HG03575 (cell line): ENCODE results near the gene CAMK2A.

Experiments used
- ATAC-seq: cut with Tn5 transposase; IDR thresholded peaks from one replicate; pipeline ENCODE4 v1.9.1; 2021; ENCODE audit not compliant: unreplicated experiment, insufficient number of reproducible peaks, low FRiP score; ENCODE audit errors: extremely low read depth

CAMK2A gene

DNA sequence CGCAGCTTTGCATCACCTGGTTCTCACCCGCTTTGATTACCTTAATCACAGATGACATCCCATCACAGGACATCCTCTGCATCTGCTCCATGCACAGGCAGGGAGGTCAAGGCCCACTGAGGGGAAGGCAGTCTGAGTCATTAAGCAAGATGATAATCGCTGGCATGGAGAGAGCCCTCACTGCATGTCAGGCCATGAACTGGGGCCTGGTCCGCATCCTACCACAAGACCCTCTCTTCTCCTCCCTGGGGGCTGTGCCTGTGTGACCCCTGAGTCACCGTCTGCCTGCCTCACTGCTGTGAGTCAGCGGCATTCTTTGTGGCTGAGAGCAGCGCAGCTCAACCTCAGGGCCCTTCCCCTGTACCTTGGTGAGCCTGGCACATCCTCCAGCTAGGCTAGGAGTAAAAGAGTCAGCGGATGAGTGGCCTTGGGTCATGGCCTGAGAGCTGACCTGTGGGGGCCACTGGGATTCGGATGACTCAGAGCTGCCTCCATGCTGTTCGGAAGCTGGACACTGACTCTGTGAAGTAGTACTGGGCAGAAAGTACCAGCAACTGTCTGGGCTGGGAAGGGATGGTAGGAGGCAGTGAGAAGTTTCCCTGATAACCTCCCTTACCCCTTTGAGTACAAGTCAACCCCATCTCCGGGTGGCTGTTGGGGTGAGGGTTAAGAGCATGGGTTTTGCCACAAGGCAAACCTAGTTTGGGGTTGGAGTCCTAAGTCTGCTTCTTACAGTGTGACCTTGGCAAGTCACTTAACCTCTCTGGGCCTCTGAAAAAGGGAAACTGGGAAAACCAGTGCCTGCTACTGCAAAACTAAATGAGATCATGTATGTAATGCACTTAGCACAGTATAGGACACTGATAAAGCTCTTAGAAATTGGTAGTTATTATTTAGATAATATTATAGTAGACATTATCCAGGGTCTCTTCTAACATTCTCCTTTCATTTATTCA is 27.8 kb upstream of the CAMK2A start:
- no peak for ATAC-seq

DNA sequence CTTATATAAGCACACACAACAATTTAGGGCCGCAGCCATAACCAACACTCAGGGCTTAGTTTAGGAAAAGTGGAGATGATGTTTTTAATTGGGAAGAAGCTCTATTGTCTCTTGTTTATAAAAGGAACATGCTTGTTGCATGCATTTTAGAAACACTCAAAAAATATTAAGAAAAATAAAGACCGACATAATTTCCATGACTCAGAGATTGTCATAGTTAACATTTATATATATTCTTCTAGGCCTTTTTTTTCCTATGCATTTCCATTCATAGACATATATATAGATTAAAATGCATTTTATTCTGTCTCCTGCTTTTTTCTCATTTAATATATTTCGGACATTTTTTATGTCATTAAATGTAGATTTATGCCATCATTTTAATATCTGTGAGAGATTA is 26.7 kb upstream of the CAMK2A start:
- no peak for ATAC-seq

DNA sequence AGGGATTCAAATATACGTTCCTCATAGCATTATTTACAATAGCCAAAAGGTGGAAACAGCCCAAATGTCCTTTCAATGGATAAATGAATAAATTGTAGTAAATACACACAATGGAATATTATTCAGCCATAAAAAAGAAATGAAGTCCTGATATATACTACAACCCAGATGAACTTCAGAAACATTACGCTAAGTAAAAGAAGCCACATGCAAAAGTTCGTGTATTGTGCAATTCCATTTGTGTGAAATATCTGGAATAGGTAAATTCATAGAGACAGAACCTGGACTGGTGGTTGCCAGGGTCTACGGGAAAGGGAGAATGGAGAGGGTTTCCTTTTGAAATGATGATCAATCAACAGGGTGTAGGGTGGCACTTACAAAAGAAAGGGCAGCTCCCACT is 25.7 kb upstream of the CAMK2A start:
- no peak for ATAC-seq

DNA sequence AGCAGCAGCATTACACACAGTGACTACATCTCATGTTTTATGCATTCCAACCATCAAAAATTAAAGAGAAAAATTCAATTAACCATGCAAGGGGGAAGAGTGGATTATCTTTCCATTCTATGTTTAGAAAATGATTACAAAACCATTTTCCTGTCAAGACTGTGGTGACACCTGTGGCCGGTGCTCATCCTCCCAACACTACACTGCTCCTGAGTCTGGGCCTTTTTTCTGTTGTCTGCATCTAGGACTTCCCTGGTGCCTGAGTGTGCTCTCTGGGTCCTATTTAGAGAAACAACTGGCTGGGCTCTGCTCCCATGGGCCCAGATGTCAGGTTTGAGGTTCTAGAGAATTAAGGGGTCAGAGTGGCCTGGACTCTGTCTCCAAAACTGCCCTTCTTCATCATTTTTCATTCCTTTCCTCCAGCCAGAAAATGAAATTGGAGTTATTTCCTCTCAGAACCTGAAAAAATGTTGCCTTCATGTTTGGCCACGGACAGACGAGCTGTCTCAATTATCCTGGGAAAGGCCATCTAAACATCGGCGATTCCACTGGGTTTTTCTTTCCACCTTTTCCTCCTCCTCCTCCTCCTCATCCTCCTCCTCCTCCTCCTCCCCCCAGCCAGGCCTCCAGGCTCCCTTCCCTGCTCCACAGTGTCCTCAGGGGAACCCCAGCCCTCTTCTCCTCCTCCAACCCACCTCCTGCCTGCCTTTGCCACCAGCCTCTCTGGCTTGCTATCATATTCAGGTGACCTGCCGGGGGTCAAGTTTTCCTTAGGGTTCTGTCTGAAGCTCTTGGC is 24.5 kb upstream of the CAMK2A start:
- no peak for ATAC-seq

- no peak for ATAC-seq
These were observed 23.9 kb upstream of the CAMK2A start for GRCh38 chr5:150313501-150313900.

GRCh38 chr5:150312518-150312917 is 22.9 kb upstream of the CAMK2A start:
- ATAC-seq, result no peak

DNA sequence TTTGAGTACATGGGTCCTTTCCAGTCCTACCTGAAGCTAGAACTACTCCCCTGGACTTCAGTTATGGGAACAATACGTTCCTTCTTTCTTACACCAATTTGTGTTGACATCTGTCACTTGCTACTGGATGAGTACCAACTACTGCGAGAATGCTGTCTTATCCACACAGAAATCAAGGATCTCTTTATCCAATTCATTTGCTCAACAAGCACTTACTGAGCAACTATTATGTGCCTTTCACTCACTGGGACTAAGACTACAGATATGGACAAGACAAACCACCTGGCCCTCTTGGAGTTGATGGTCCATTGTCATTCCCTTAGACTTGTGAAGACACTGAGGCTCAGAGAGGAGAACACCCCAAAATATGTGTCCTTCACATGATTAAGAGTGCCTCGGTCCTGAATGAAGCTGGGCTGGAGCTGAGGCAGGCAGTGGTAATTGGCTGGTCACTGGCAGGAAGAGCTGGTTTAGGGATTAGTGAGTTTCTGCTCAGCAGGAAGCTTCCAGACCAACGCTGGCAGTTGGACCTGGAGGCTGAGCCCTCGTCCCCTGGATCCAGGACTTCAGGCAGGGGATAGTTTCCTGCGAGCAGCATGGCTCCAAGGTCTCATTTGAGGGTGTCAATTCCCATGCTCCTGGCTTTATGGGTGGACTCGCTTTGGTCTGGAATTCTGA is 21.6 kb upstream of the CAMK2A start:
- no peak for ATAC-seq

- ATAC-seq, result no peak
These were observed 20.7 kb upstream of the CAMK2A start for GRCh38 chr5:150310246-150310645.

DNA sequence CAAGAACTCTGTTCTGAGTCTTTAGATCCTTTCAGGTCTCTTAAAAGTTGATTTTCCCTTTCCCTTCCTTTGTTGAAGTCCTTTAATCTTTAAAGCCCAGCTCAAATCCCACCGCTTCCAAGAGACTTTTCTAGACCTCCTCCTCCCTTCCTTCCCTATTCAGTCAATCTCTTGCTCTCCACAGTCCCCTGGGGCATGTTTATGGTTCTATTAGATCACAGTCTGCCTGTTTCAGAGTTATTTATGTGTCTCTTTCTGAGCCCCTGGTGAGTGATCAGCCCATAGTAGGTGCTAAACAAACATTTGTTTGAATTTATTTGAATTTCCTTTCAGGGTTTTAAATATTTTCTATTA is 20.3 kb upstream of the CAMK2A start:
- no peak for ATAC-seq

DNA sequence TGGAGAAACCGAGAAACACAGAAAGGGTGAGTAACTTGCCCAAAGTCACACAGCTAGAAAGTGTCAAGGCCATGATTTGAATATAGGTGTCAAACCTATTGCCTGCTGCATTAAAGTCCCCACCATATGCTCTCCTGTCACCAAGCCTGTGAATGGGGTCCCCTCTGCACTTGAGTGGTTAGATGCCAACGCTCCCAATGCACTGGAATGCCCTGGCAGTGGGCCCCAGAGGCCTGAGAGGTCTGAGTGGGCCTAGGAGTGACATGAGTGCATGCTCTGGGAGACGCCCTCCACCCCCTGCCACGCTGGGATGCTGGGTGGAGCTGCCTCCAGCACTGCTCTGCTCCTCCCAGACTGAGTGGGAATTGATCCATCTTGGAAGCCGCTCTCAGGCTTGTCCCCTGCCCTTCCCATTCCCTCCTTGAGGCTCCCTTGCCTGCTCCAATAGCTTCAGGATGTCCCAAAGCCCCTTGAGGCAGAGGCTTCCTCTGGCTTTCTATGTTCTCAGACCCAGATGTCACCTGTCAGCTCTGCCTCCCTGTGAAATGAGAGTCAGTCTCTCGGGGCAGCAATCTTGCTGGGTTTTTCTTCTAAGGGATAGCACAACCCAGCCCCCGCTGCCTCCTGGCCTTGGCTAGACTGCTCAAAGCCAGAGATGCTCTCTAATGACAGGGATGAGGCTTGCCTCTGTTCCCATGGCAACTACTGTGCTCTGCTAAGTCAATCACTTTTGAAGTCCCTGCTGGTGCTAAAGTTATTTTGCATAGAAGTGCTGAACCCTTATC is 19.7 kb upstream of the CAMK2A start:
- ATAC-seq, result no peak

DNA sequence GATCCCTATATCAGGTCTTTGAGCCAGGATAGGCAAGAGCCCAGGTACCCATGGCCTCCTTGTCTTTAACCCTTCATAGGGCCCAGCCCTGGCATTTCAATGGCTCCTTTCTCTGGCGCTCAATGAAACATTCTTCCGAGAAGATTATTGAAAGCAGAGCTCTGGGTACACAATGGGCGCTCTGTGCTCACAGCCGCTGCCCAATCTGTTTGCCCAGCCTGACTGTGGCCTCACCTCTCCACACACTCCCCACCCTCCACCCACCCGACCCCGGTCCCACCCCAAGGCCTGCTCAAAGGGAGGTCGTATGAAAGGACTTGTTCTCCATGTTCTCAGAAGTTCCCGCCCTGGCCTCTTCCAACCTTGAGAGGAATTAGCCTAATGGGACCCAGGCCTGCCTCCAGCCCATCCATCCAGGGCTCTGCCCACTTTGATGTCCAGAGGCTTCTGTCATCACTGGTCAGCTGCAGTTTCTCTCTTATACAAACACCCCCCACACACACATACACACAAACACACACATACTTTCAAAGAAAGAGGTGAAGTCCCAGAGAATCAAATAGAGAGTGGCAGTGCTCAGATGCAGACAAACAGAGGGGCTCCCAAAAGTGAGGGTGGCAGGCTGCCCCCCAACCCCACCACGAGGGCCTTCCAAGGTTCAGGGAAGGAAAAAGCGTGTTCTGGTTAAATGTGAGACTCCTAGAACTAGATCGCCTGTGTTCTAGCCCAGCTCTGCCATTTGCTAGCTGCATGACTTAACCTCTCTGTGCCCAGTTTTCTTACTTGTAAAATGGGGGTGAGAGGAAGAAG is 18.2 kb upstream of the CAMK2A start:
- ATAC-seq, result no peak

DNA sequence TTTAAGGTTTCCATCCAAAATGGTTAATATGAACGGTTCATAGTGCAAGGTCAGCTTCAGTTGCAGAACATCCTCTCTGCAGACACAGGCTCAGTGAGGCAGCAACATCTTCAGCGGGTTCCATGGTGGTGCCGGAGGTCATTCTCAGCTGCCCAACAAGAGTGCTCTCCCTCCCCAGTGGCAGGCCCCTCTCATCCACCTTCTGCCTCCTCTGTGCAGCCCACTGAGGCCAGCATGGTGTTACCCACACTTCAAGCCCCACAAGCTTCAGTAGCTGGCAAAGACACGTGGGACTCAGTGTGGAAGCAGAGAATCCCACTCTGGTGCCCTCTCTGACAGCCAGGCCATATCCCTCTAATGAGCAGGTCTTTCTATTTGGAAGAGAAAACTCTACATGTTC is 17.2 kb upstream of the CAMK2A start:
- ATAC-seq, result no peak

- ATAC-seq, result no peak
These were observed 16.0 kb upstream of the CAMK2A start for GRCh38 chr5:150305557-150305956.

- no peak for ATAC-seq
These were observed 15.5 kb upstream of the CAMK2A start for GRCh38 chr5:150305095-150305494.

DNA sequence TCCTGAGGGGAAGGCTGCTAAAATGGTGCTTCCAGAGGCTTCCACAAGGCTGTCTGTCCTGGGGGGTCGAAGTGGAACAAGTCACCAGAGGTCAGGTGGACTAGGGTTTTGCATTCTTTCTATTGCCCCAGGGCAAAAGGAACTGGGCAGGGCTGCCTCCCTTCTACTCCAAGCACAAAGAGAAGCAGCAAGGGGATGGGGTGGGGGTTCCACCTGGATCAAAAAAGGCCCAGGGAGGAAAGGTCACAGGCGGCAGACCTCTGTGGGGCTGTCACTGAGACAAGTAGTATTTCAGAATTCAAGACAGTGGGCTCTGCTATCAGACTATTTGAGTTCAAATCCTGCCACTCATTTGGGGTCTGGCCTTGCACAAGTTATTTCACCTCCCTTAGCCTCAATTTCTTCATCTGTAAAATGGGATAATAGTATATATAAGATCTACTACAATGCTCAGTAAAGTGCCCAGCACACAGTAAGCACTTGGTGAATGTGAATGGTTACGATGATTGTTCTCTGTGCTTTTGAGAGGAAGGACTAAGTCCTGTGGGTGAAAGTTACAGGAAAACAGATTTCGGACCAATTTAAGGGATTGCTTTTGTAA is 15.0 kb upstream of the CAMK2A start:
- no peak for ATAC-seq

GRCh38 chr5:150303660-150304386 is 14.2 kb upstream of the CAMK2A start:
- ATAC-seq, result no peak

GRCh38 chr5:150303070-150303615 is 13.6 kb upstream of the CAMK2A start:
- no peak for ATAC-seq
